22Rv1 (cell line): ENCODE results near the gene SLC66A1.

Experiments used
- ZFX ChIP-seq: fragments of 450-650 bp; IDR thresholded peaks from 2 replicates; pipeline ENCODE4 v1.6.1; 2017; ENCODE audit warnings: antibody characterized with exemption, borderline replicate concordance
- TF ChIP-seq, protein P1 (sequence below): fragments of 450-650 bp; IDR thresholded peaks from 2 replicates; pipeline ENCODE4 v1.5.1; 2017; ENCODE audit warnings: mild to moderate bottlenecking

DNA sequence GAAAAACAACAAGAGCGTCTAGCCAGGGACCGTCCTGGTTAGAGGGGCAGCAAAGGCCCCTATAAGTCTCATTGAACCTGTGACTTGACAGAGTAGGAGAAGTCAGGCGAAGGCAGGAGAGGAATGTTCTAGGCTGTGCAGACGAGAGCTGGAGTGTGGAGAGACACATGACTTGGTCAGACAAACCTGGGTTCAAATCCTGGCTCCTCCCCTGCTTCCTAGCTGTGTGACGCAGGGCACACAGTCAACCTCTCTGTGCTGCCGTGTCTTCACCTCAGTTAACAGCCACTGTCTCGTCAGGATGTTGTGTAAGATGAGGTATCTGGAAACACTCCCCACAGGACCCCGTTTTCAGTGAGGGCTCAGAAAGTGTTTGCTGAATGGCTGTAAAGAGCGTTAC lies 15.6 kb downstream of the SLC66A1 start:
- TF ChIP-seq, protein P1, sequence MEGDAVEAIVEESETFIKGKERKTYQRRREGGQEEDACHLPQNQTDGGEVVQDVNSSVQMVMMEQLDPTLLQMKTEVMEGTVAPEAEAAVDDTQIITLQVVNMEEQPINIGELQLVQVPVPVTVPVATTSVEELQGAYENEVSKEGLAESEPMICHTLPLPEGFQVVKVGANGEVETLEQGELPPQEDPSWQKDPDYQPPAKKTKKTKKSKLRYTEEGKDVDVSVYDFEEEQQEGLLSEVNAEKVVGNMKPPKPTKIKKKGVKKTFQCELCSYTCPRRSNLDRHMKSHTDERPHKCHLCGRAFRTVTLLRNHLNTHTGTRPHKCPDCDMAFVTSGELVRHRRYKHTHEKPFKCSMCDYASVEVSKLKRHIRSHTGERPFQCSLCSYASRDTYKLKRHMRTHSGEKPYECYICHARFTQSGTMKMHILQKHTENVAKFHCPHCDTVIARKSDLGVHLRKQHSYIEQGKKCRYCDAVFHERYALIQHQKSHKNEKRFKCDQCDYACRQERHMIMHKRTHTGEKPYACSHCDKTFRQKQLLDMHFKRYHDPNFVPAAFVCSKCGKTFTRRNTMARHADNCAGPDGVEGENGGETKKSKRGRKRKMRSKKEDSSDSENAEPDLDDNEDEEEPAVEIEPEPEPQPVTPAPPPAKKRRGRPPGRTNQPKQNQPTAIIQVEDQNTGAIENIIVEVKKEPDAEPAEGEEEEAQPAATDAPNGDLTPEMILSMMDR, result no peak
- no peak for TF ChIP-seq ZFX
